Measurements from ENCODE around the gene FKBP3.

- no peak for TF ChIP-seq CTCF (conservative IDR thresholded peaks at IDR 0.05 in 1 of 2, IDR thresholded peaks at IDR 0.05 in 1 of 2; ENCODE audit: extremely low read depth in 1 of 2, insufficient read depth in 1 of 2, low read depth in 1 of 2, low read length in 2 of 2)
- TF ChIP-seq EZH2 (IDR thresholded peaks at IDR 0.05; ENCODE audit: borderline replicate concordance, low read length): no peak
Observed at GRCh38 chr14:45181329-45181728, 47.0 kb upstream of the FKBP3 start.
